Stimulated activated CD4-positive, alpha-beta T cell treated with anti-CD3 and anti-CD28 coated beads, Interleukin-2, amount 100 ng/mL, for 24 hours (primary cell): ENCODE data around the gene FOXN1.
"Not testable (repeated sequence)": the region's sequence is repeated elsewhere in the genome, so short reads cannot be mapped to it uniquely, and the experiment has no call there.

Source experiments
- DNase-seq, 2 donors: peaks; one replicate each; pipeline ENCODE4 v3.0.0-alpha.2; 2020

FOXN1 gene

GRCh38 chr17:28549236-28550132, 43.3 kb downstream of the FOXN1 start:
- DNase-seq: peak; percentile 47 to 56

GRCh38 chr17:28550858-28551257, 44.7 kb downstream of the FOXN1 start:
- DNase-seq: no peak

GRCh38 chr17:28551421-28552175, 45.5 kb downstream of the FOXN1 start:
- no peak for DNase-seq

- peak; percentile 83 to 86 for DNase-seq
These were observed 46.2 kb downstream of the FOXN1 start, which contains the start of gene UNC119 for GRCh38 chr17:28552176-28552999. Gene UNC119 (minus strand): TSS chr17:28552624. CDS start chr17:28552557, 67 bp downstream.

- no peak for DNase-seq
These were observed 46.9 kb downstream of the FOXN1 start for GRCh38 chr17:28553000-28553505.

GRCh38 chr17:28554565-28554964, 48.4 kb downstream of the FOXN1 start:
- no peak for DNase-seq

- no peak for DNase-seq
These were observed 48.9 kb downstream of the FOXN1 start for GRCh38 chr17:28555022-28555421.

GRCh38 chr17:28563475-28563874, 57.3 kb downstream of the FOXN1 start:
- no peak for DNase-seq

GRCh38 chr17:28567604-28568003, 61.5 kb downstream of the FOXN1 start:
- DNase-seq: no peak

- no peak for DNase-seq
These were observed 63.3 kb downstream of the FOXN1 start for GRCh38 chr17:28569446-28569845.

GRCh38 chr17:28570716-28571360, 64.7 kb downstream of the FOXN1 start:
- DNase-seq: peak; percentile 61 to 63

GRCh38 chr17:28571361-28572122, 65.4 kb downstream of the FOXN1 start, which contains the start of gene PIGS:
Gene PIGS (minus strand): TSS chr17:28571524. CDS start chr17:28571496, 28 bp downstream.
- peak; percentile 93 to 96 for DNase-seq

- DNase-seq: no peak
These were observed 66.3 kb downstream of the FOXN1 start for GRCh38 chr17:28572259-28573039.

GRCh38 chr17:28573040-28573380, 66.9 kb downstream of the FOXN1 start:
- DNase-seq: no peak

- no peak for DNase-seq
These were observed 67.4 kb downstream of the FOXN1 start for GRCh38 chr17:28573521-28573920.

- DNase-seq: no peak
These were observed 67.9 kb downstream of the FOXN1 start for GRCh38 chr17:28573966-28574480.

- DNase-seq: no peak
These were observed 68.4 kb downstream of the FOXN1 start for GRCh38 chr17:28574526-28574925.

- DNase-seq: no peak
These were observed 69.1 kb downstream of the FOXN1 start for GRCh38 chr17:28575126-28575795.

GRCh38 chr17:28576016-28576415, 69.9 kb downstream of the FOXN1 start:
- DNase-seq: not testable (repeated sequence)
